ENCODE measurements around the gene ANKRD34A.

Gene ANKRD34A

DNA sequence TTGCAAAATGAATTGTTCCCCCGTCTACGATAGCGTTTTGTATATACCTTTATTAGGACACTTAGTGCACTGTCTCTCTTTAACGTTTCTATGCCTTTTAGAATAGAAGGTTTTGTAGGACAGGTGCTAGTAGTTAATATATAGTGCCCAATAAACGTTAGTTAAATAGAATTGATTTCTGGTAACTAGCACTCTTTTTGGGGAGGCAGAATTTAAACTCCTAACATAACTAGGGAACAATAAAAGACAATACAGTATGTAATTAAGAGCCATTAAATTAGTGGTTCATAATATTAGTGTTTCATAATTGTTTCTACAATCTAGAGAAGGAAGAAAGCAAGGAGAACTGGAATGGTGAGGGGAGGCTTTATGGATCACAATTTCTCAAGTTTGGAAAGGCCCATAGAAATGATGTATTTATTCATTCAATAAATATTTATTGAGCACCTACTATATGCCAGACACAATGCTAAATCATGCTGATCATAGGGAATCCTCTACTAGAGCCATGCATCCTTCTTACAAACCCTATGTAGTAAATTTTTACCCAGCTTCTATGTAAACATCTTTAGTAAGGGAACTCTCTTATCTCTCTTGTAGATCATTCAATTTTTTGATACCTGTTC, 857 bp upstream of the ANKRD34A start:
- no peak for DNase-seq (ENCODE audit: low read depth in 2 of 2)

DNA sequence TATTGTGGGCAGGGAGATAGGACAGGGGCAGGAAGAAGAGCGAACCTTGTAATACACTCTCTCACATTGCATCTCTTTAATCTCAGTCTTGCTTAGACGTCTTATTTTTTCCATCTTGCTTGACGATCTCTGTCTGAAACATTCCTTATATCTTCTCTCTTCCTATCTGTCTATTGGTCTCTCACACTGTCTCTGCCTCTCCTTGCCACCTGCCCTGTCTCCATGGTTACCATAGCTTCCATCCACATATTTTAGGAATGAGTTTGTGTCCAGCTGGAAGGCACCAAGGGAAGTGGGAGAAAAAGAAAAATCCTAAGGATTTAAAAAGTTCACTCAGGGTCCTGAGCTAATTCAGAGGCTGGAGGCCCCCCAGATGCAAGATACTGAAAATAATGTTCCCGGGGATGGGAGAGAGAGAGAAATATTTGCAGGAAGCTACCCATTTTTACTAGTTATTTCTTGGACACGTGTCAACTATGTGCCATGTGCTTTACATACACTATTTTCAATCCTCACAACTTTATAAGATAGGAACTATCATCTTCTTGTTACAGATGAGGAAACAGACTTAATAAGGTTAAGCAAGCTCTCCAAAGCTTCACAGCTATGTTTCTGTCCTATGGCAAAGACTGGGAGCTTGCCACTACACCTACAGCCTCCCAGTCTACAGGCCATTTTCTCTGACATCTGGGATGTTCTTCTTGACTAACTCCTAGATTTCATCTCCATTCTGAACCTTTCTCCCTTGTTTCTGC, 933 bp downstream of the ANKRD34A start:
- DNase-seq (ENCODE audit: low read depth in 2 of 2), result no peak

DNA sequence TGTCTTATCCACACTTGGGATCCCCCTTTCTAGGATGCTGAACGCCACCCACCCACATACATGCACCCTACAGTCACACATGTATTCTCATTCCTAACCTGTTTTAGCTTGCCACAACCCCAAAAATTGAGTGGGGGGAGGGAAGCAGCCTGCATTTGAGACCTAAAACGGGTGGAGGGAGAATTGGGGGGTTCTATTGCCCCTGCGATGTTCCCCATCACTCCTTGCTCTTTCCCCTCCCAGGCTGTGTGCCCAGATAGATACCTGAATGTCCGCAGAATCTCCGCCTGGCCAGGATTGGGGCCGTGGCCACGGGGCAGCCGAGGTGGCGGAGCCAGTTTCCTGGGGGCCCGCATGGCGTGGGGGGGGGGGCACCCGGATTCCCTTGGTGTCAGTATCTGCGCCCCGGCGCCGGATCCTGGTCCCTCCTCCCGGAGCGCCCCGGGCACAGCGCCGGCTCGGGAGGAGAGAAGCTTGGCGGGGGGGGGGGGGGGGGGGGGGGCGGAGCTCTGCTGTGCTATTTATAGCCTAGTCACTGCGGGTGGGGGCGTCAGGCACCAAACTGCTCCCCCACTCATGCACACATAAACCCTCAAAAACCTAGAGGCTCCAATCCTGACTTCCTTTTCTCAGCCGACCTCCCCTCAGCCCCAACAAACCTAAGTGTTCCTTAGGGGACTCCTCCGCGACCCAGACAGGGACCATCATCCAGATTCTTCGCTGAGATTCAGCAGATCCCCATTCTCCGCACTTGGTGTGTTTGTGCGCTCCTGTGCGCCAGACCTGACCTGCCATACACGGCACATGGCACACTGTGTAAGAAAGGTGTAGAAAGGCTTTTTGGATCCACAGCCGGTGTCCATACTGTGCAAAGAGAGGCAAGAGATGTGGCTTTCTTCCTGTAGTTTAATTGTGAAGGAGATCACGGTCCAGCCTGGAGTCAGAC, 1.9 kb downstream of the ANKRD34A start:
- no peak for DNase-seq (ENCODE audit: low read depth in 2 of 2)

DNA sequence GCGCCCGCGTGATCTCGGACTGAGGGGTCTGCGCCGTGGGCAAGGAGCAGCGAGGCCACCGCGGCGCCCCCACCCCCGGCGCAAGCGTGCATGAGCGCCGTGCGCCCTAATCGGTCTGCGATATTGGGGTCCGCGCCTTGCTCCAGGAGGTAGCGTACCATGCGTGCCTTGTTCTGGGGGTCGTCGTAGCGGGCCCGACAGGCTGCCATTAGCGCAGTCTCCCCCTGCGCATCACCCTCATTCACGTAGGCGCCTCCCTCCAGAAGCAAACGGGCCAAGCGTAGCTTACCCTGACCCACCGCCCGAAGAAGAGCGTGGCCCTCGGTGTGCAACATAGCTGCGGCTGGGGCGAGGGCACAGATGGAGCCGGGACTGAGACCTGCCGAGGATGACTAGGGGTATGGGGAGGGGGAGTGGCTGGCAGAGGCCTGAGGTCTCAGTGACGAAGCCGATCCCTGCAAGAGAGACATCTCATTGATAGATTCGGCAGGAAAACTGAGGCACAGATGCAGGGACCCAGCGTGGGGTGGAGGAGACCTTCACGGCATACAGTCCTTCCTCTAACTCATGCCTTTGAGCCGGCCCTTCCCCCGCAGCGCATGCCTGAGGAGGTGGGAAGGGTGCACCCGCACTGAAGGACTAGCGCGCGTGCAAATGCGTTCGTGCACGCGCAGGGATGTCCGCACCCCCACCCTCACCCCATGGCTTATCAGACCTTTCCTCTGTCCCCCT, 2.8 kb downstream of the ANKRD34A start:
- no peak for DNase-seq (ENCODE audit: low read depth in 2 of 2)

DNA sequence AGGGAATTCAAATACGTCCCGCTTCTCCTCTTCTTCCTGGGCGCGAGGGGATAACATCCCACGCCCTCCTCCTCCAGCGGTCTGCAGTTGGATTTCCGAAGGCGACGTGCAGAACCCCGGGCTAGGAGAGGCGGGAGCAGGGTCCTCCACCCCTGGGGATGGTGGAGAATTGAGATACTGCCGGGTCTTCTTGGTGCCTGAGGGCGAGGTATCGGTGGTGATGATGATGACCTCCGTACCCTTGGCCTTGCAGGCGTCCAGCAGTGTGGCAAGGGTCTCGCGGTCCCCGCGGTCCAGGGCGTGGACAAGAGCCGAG, 3.3 kb downstream of the ANKRD34A start:
- no peak for DNase-seq (ENCODE audit: low read depth in 2 of 2)

DNA sequence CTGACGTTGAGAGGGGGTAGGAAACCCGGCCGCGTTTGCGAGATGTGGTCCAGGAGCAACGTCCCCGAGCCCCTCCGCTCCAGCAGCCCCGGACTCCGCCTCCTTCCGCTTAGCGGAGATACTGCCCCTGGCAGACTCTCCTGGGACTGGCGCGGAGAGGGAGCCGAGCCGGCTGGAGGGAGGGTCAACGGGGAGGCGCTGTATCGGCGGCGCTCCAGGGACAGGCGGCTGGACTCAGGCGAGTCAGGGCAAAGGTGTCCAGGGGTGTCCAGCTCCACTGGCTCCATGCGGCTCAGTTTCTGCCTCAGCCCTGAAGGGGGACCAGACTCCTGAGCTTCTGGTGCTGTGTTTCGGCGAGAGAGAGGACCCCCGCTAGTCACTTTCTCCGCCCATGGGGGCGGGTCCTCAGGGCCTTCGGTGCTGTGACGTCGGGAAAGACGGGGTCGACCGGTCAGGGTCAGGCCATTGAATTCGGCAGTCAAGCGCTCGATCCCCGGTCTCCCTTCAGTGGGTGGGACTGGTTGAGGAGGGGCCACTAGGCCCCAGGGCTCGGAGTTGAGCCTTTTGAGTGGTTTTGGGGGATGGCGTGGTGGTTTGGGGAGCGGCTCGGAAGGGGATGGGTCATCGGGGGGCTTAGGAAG, 3.8 kb downstream of the ANKRD34A start:
- DNase-seq (ENCODE audit: low read depth in 2 of 2), result no peak

DNA sequence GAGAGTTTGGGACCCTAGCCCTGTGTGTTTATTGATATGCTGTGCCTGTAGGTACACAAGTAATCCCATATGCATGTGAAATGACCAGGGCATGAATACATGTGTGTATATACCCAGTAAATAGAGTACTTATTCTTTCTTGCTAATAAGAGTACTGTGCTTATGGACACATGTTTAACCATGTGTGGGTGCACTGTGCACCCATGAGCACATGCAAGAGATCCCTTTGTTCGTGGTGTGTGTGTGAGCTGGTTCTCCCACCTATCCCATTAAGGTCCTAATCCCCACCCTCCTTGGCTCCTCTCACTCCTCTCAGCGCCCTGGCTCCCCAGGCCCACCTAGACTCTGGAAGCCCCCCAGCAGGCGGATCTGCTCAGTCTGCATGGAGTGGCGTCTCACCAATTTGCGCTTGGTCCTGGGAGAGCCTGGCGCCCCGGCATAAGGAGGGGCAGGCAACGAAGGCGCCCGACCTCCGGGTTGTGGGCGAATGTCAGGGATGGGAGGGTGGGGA, 4.4 kb downstream of the ANKRD34A start:
- DNase-seq (ENCODE audit: low read depth in 2 of 2), result no peak

DNA sequence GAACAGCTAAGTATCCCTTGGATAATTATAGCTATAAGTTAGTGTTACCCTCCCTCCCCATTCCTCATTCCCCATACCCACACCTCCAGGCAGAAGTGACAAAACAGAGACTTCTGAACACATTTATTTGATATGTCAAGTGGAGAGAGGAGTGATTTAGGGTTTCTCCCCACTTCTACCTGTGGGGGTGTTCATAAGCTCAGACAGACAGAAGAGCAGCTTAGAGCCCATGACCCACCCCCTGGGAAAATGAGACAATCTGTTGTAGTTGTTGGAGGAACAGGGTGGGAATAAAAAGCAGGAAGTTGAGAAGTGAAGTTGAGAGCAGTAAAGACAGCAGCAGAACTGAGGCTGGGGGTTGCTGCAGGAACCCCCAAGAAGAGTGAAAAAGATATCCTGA, 5.0 kb downstream of the ANKRD34A start:
- DNase-seq (ENCODE audit: low read depth in 2 of 2), result no peak

DNA sequence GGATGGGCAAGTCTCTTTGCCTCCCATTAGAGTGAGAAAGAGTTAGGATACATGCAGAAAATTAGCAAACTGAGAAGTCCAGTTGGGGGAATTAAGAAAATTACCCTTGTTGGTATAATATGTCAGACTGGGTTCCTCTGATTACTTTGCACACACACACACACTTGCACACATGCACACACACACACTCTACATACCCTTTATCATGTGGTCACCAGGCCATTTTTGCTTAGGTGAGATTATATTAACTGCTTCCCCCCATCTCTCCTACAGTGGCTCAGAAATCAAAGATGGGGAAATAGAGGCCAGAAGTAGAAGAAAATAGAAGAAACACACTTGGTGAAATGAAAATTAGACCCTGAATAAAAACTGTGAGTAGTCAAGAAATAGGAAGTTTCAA, 5.6 kb downstream of the ANKRD34A start:
- no peak for DNase-seq (ENCODE audit: low read depth in 2 of 2)

DNA sequence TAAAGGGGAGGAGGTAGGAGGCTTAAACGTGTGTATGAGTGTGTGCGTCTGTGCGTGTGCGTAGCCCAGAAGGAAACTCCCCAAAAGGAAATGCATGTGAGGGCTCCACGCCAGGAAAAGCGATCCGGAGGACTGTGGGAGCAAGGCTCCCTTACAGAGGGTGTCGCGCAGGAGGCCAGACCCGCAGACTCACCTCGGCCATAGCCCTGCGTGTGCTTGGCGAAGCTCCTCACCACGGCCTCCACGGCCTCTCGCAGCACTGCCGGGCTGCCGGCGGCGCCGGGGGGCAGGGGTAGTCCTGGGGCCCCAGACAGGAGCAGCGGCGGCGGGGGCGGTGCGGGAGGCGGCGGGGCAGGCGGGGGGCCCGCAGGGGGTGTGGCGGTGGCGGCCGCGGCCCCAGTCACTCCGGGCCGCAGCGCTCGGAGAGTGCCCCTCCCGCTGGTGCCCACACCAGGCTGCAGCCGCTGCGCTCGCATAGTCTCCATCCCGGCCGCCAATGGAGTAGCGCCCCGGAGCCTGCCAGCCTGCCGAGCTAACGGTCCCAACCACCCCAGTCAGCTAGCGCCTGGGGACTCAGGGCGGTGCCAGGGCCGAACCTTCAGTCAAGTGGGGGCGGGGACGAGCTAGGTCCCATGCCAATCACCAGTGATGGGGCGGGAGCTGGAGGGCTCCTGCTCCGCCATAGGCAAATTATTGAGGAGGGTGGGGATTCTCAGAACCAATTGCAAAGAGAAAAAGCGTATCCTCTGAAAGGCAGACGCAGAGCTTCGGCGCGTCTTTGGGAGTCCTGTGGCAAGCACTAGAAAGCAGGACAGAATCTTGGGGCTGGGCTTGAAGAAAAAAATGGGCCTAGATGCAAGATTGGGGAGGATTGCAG, 6.7 kb downstream of the ANKRD34A start, which contains the start of gene LIX1L:
Gene LIX1L (minus strand): TSS at position 575 of the 877 bp plus-strand sequence. CDS start 90 bp downstream, at position 485.
- peak; percentile 94 to 96 for DNase-seq (ENCODE audit: low read depth in 2 of 2)

DNA sequence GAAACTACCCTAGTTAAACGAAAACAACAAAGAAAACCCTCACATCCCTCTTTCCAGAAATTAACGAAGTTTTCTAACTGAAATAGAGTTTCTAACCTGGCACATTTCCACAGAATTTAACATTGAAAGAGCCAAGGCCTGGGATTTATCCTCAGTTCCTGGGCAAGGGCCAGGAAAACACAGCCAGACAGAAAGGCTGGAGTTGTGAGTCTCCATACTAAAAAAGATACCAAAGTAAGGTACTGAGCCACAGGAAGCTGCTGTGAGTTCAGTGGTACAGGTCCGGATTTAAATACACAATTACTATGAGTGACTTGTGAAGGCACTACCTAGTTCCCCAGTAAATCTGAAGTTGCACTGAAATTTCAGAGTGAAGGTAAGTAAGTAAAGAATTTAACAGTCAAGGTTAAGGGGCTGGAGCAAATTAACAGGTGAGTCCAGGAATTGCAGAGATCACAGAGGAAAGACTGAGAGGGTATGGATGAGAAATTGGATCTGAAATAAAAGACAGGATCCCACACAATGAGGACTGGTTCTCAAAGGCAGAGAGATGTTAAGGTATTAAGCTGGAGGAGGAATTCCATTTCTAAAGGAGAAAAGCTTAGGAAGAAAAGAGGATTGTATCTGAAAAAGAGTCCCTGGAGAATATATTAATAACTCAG, 7.5 kb downstream of the ANKRD34A start:
- no peak for DNase-seq (ENCODE audit: low read depth in 2 of 2)

DNA sequence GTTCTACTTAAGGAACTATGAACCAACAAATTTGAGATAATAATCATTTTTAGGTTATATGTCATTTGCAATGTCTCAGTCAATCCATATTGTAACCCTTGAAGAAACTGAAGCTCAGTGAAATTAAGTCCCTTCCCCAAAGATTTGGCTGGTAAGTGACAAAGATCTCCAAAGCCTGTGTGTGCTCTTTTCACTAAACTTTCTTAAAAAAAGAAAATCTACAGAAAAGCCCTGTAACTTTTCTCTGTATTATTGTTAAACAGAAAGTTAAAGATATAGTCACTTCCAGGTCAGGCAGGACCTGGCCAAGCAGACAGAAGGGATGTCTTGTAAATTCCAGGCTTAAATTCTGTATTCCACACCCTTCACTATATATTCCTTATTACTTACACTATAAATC, 8.0 kb downstream of the ANKRD34A start:
- no peak for DNase-seq (ENCODE audit: low read depth in 2 of 2)

DNA sequence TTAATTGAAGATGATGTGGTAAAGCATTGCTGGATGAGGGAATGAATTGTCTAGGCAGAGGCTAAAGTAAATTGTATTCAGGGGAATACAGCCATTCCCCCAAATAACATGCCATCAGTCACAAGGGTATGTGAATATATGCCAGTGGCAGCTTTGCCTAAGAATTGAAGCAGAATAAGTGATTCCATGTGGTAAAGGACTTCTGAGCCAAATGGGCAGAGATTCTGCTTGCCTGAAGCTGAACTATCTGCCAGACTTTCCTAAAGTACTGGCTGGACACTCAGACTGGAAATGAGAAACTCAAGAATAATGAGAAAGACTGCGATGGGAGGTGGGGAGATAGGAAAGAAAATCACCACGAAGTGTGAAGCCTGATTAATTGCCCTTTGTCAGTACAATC, 8.9 kb downstream of the ANKRD34A start:
- no peak for DNase-seq (ENCODE audit: low read depth in 2 of 2)

DNA sequence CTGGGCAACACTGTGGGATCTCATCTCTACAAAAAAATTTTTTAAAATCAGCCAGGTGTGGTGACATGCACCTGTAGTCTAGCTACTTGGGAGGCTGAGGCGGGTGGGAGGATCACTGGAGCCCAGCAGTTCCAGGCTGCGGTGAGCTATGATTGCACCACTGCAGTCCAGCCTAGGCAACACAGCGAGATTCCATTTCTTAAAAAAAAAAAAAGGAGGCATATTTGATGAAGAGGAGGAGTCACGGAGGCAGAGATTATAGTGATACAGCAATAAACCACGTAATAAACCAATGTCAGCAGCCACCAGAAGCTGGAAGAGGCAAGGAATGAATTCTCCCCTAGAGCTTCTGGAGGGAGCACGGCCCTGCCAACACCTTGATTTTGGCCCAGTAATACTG, 10.5 kb downstream of the ANKRD34A start:
- no peak for DNase-seq (ENCODE audit: low read depth in 2 of 2)

DNA sequence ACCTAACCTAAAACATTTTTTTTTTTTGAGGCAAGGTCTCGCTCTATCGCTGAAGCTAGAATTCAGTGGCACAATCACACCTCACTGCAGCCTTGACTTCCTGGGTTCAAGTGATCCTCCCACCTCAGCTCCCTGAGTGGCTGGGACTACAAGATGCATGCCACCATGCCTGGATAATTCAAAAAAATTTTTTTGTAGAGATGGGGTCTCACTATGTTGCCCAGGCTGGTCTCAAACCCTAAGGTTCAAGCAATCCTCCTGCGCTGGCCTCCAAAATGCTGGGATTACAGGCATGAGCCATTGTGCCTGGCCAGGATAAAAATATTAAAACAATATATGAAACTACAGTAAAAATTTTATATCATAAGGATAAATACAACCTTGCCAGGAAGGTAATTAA, 11.5 kb downstream of the ANKRD34A start:
- no peak for DNase-seq (ENCODE audit: low read depth in 2 of 2)

DNA sequence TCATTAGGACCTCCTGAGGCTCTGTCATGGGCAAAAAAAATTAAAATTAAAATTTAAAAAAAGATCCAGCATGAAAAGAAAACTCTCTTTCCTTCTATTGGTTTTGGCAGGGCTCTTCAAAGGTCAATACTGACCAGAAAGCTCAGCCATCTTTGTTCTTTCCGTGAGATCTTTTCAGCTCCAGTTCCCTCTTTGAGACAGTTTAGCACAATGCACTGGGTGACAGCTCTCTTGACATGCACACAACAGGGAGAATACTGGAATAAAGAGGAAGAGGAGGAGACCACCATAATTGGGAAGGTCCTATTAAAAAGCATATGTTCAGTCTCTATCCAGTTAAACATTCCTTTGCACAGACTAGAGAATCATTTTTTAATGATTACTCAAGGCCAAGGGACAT, 12.8 kb downstream of the ANKRD34A start:
- no peak for DNase-seq (ENCODE audit: low read depth in 2 of 2)

DNA sequence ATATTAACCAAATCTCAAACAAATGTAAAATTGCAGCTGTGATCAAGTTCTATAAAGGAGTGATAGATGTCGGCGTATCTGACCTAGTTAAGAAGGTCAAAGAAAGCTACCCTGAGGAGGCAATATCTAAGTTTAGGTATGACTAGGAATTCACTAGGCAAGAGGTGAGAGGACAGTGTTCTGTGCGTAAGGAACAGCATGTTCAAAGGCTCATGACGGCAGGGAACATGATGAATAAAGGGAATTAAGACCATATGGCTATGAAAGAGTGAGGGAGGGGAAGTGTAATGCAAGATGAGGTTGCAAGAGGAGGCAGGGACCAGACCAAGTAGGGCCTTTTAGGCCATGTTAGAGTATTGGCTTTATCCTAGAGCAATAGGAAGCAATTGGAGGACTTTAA, 15.2 kb downstream of the ANKRD34A start:
- no peak for DNase-seq (ENCODE audit: low read depth in 2 of 2)

DNA sequence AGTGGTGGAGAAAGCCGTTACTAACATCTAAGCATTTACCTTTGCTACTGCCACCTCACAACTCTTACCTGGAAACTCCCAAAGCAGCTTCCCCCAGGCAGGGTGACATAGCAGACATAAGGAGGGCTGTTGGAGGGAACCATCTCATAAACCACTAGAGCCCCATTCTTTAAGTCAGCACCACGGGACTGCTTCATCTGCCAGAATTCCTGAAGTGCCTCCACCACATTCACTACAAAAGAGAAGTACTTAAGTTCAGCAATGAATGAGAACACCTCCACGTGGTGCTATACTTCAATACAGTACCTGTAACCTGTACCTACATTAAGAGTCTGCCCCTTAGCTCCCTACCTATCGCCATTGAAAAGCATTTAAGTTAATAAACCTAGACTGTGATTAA, 16.8 kb downstream of the ANKRD34A start:
- DNase-seq (ENCODE audit: low read depth in 2 of 2), result no peak

DNA sequence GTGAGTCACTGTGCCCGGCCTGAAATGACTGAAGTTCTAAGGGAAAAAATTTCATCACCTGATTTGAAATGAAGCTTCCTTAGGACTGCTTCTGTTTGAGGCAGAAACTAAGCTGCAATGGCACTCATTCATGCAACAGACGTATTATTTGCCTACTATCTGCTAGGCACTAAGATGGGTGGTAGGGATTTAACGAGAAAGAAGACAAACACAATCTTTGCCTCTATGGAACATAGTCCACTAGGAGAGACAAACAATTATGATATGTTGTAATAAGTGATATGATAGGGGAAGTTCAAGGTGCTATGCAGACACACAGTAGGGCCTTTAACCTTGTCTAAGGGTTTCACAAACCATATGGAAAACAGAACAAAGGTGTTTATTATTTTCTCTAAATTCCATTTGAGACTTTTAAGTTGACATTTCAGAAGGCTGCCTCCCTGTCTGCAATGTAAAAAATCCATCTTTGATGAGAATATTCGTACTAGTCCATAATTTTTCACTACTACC, 17.8 kb downstream of the ANKRD34A start:
- DNase-seq (ENCODE audit: low read depth in 2 of 2), result no peak

Data from stimulated activated CD4-positive, alpha-beta T cell treated with anti-CD3 and anti-CD28 coated beads, Interleukin-15, amount 100 ng/mL, for 48 hours (primary cell).